ENCODE data around the gene SEC16B.

The SEC16B gene

DNA sequence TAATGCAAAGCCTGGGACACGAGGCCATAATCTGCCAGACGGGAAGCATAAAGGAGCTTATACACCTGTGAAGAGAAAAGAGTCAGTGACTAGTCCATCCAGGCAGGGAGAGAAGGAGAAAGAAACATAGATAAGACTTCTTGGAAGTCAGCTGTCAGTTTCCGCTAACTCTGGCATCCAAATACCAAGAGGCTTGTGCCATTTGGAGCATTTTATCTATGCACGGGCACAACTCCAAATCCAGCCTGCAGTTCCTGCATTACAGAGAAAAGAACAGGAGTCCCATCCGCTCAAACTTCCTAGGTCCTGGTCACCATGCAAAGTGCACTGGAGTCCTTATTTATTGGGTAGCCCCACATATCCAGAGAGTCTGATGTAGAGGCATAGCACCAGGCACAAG is 27.9 kb downstream of the SEC16B start:
- no peak for DNase-seq

DNA sequence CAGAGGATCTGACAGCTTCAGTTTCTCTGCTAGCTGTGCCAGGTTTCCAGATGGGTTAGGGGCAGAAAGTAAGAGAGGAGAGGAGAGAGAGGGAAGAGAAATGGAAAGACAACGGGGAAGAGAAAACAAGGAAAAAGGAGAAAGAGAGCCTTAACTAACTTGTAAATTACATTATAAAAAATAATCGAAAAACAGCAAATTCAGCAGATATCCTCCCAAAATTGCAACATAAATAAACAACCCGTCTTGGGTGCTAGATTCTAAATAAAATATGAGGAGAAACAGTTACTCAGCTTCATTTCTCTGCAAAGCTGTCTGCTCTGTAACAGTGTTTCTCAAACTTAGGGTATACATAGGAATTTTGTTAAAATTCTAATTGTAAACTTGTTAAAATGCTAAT is 29.2 kb downstream of the SEC16B start:
- no peak for DNase-seq

DNA sequence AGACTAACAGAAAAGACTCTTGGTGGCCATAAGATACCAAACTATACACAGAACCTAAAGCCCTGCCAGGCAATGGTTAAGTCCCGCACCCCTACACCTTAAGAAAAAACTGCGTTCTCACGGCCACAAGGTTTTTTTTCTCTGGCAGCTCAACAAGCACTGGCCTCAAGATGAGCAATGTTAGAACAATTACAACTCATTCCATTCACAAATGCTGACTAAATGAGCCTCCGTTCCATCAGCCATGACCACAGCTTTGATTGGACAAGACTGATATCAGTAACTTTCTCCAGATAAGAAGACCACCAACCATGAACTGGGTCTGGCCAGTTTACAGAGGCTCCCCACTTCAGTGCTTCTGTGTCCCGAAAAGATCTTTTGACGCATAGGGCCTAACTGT is 31.9 kb downstream of the SEC16B start:
- no peak for DNase-seq

DNA sequence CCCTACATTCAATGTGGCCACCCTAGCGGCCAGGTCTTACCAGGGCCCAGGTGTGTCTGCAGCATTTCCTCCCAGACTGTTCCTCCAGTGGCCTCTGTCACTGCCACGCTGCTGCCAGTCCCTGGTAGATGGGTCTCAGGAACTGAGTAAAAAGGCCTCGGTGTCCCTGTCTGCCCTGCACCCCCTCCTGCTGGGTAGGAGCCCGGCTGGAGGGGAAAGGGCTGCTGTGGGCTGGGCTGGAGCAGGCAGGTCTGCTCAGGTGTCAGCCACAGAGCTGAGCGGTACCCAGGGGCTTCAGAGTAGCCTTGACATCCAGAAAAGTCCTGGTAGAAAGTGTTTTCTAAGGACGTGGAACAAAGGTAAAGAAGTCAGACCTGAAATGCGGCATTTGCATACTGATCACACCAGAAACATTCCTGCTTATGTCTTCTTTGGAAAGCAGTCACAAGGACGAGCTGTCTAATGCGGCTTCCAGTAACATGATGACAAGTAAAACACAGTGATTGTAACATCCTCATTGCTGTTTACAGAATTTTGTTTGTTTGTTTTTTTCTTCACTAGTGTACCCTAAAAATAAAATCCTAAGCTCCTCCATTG is 32.6 kb downstream of the SEC16B start:
- no peak for DNase-seq

DNA sequence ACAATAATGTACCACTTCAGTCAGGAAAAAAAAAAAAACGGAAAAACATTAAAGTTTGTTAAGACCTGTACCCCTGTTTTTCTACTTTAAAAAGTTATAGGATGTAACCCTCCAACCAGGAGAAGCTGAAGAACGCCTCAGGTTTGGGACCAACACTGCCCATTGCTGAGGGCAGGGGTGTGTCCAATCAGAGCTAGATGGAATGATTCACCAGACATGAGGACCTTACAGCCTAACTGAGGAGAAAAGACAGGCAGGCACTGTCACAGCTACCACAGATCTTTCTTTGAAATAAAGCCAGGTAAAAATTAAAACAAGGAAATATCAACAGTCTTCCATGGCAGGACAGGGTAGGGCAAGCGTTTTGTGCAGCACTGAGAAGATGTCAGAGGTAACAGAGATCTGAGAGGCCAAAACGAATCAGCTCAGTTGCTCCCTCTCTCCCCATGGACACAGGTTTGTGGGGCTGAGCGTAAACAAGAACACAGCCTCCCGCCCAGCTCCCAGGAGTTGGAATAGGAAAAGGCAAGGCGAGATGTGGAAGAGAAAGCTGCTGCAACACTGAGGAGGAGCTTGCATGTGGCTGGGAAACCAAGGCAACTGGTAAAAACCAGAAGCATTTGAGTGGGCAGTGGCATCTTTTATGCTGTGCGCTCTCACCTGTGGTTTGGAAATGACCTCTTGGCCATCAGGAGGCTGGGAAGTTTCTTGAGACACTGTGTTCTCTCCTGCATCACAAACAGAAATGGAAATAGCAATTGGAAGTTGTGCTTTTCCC is 34.0 kb downstream of the SEC16B start:
- no peak for DNase-seq

DNA sequence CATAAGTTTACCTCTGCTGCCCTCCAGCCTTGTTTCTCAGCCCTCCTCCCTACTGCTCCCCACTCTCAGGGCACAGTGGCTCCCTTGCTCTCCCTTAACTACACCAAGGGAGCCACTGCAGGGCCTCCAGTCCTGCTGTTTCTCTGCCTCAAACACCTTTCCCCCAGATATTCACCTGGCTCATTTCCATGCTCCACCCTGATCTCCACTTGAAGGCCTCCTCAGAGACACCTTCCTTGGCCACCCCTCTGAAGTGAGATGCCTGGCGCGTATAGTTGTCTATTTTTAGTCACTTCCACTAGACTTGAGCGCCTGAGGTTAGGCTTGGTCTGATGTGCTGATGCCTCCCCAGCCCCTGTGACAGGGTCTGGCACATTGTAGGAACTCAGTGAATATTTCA is 34.9 kb downstream of the SEC16B start:
- DNase-seq = no peak

DNA sequence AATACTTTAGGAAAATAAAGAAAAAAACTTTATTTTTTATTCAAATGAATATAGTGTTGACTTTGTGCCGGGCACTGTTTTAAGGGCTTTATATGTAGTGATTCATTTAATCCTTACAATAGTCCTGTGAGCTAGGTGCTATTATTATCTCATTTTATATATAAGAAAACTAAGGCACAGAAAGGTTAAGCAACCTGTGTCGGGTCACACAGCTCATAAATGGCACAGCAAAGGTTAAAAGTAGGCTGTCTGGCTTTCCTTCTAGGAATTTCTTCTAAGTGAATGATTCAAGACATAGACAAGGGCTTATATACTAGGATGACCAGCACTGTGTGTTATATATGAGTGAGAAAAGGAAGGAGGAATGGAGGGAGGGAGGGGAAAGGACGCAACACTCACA is 35.4 kb downstream of the SEC16B start:
- no peak for DNase-seq

DNA sequence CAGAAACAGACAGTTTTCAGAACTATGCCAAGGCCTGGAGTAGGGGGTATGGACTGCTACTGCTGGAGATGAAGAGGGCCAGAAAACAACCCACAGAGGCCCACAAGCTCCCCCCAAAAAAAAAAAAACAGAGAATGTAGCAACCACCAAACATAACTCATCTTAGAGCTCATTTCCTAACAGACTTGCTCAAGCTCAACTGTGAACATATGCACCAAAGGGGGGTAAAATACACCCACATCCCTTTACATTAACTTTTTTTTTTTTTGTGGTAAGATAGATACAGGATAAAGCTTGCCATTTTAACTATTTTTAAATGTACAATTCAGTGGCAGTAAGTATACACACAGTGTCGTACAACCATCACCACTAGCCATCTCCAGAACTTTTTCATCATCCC is 36.0 kb downstream of the SEC16B start:
- DNase-seq = no peak

DNA sequence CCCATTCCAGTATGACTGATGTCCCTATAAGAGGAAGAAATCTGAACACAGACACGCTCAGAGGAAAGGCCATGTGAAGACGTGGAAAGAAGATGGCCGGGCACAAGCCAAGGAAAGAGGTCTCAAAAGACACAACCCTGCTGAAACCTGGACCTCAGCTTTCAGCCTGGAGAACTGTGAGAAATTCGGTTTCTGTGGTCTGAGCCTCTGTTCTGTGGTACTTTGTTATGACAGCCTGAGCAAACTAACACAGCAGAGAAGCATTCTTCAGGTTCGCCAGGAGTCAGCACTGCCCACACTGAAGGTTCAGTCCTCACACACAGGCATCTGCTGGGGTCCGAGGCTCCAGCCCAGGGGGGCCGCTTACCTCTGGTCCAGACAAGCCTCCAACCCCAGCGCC is 37.7 kb downstream of the SEC16B start:
- DNase-seq = no peak

DNA sequence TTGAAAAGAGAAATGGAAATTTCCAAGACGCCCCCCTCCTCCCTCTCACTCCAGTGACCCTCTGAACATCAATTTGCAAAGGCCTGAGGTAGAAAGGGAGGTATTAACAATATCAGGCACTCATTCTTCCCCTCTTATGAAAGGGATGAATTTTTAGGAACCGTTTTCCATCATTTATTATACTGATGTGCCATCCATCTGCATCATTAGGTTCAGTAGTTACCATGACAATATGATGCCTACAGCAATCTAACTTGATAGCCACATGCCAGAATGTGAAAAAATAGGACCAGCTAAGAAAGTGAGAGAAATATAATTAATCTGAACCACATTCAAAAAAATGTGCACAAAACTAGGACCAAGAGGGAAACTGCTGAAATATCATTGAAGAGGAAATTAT is 40.9 kb downstream of the SEC16B start:
- no peak for DNase-seq

DNA sequence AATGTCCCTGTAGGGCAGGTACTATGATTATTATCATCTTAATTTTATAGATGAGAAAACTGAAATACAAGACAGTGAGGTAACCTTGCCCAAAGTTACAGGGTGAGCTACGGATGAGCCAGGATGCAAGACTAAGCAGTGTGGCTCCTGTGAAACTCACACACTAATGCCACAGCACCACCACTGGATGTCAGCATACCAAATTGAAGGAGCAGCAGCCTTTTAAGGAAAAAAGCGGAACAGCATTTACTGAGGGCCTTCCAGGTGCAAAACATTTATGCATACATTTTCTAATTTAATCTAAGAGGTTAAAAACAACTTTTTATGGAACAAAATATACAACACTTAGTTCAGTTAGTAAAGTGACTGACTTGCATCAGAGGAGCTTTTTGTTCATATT is 41.7 kb downstream of the SEC16B start:
- DNase-seq = no peak

DNA sequence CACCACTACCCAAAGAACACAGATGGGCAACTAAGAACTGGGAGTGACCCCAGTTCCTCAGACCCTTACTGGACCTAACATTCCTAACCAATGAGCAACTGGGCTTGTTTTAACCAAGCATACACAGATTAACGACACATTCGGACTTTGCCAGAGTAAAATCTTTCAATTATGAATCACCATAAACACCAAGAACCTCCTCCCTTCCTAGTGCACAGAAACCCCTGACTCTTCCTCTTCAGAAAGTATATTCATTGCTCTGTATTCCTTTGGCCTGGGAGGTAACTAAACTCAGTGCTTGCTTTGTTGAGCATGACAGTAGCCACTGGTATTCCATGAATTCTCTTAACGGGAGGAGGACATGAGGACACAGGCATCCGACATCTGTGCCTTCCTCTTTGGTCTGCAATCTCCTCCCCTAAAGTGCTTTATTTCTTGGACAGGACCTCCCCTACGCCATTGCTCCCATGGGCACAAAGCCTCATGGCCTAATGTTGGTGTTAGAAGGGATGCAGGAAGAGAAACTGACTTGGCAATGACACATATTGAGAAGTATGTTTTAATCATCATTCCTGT is 42.7 kb downstream of the SEC16B start:
- DNase-seq = no peak

DNA sequence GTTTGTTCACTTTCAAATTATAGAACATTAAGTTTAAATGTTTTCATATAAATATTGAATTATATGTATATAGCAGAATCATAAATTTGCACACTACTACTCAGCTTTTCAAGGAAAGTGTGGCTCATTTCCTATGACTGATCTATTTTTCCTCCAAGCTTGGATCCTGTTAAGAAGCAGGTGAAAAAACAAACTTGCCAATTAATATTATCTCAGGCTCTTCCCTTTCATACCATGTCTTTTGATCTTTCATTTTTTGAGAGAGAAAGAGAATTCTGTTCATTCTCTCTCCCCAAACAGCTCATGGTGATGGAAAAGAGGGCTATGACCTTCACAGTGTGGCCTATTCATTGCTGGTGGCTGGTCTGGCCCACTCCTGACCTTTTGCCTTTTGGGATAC is 43.7 kb downstream of the SEC16B start:
- no peak for DNase-seq

DNA sequence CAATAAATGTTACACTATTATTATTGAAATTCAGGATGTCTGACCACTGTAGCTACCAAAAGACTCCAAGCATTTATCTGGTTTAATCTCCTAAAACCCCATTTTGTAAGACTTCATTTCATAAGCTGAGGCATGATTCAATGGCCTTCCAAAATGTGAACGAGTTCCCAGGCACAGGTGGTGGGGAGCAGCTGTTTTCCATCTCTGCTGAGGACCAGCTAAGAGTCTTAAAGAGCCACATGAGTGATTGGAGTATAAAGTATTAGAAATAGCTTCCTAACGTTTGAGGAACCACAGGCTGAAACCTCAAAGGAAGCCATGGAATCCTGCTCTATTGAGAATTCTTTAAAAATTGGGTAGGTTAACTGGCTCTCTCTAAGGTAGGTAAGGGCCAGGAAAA is 44.9 kb downstream of the SEC16B start:
- no peak for DNase-seq

DNA sequence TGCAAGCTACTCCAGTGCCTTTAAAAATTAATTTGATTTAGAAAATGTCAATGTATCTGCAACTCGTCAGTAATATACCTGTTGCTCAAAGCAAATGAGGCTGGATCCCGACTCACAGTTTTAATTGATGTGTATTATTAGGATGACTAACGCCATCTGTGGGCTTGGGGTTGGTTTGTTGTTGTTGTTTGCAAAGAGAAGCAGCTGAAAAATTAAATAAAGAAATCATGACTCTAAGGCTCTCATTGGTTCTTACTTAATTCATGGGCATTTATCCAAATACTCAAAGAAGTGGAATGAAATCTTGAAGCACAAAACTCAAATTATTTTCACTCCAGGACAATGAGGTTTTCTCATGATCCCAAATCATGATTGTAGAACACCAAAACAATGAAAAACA is 46.4 kb downstream of the SEC16B start:
- no peak for DNase-seq

DNA sequence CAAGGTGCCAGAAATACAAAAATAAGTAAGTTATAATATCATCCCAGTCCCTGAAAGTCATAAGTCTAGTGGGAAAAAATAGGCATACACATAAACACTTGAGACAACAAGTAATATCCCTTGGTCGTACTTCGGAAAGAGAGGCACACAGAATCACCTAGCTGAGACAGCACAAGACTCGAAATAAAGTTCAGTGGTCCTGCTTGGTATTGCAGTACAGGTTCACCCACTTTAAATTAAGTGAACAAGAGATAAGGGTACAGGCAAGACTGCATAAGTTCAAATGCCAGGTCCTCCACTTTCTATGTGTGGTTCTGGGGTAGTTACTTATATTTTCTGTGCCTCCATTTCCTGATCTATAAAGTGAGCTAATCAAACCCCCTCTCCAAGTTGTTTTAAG is 47.6 kb downstream of the SEC16B start:
- DNase-seq = no peak

DNA sequence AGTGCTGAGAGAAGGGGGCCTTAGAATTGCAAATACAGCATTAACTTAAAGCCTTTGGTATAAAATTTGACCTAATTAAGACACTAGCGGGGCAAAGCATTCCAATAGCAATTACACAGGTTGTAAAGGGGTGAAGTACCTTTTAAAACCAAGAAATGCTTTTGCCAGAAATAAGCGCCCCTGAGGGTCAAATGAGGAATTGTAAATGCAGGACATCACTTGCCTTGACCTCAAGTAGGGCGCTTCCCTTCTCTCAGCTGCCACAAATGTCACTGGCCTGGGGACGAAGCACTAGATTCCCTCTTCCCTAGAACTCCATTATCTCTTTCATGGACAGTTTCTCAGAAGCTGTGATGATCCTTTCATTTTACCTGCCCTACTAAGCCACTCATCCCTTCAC is 48.3 kb downstream of the SEC16B start:
- no peak for DNase-seq

DNA sequence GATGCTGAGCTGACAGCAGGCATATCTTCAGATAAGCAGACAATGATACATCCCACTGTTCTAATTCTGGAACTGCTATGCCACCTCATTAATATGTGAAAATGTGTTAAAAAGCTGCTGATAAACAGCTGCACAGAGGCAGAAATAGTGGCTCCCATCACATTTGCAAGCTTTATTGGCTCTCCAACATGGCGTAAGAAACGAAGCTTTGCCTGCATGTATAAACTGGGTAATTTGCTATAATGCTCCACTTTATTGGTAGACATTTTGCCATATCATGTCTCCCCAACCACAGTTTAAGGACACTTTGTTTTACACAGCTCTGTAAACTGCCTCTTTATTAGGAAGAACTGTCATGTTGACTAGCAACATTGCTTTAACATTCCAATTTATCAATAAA is 49.8 kb downstream of the SEC16B start:
- no peak for DNase-seq

DNA sequence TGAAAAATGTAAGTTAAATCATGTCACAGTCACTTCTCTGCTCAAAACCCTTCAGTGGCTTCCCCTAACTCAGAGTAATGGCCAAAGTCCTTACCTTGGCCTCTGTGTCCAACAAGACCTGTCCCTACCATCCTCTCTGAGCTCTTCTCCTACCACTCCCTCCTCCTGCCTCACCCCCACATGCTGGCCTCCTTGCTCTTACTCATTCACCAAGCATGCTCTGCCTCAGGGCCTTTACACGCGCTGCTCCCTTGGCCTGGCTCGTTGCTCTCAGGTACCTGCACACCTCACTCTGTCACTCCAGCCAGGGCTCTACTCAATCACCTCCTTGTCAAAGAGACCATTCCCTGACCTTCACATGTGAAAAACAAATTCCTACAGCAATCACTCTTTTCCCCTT is 54.2 kb downstream of the SEC16B start:
- no peak for DNase-seq

DNA sequence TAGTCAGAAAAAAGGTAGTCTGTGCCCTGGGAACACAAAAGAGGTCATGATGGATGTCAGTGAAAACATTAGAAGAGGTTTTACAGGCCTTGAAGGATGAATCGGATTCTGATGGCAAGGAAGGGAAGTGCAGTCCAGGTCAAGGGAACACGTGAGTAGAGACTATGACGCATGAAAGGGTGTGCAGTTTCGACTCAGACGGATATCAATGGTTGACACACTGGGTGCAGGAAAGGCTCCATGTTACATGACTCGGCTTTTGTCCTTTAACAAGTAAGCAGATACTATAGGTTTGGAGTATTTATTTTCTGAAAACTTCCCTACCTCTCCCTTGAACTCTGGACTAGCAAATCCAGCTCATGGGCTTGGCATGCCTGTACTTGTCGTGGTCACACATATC is 55.3 kb downstream of the SEC16B start:
- no peak for DNase-seq

DNA sequence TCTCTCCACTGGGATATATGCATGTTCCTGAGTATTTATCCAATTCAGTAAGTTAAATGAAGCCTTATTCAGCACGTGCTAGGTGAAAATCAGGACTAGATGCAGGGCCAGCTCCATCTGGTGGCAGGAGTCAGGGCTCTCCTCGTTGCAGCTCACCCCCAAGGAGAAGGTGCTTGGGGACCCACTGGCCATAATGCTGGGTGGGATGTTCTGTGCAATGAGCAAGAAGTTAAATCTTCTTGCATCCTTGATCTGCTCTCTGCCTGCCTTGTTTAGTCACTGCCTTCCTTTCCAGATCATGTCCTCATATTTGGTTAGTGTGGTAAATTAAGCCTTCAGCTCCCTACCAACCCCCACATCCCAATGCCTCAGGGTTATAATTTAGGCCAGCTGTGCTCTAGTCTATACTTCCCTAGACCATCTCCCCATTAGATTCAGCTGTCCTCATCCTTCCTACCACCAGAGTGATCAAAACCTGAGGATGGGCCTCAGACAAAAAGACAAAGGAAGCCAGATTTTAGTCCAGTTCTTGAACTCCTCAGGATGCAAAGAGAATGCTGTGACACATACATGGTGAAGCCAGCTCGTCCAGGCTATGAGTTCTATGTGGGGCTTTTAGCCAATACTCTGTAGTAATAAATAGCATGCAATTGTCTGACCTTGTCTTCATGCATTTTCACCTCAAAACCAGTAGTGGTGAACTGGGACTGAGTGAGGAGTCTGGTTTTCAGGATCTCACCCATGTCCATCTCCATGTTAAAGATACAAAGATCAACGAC is 55.9 kb downstream of the SEC16B start:
- no peak for DNase-seq

DNA sequence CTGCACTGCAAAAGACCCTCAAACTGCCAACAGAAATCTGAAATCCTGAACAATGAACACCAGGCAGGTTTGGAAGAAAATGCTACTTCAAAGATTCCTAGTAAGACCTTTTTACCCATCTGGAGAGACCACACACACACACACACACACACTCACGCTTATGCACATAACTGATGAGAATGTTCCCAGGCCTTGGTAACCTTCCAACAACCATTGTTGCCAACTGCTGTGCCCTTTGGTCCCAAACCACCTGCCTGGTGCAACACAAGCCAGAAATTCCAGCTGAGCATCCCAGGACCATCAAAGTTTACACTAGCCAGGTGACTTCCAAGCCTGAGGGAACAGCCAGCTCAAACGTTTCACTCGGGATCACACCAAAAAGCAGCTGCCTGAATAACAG is 56.9 kb downstream of the SEC16B start:
- no peak for DNase-seq

DNA sequence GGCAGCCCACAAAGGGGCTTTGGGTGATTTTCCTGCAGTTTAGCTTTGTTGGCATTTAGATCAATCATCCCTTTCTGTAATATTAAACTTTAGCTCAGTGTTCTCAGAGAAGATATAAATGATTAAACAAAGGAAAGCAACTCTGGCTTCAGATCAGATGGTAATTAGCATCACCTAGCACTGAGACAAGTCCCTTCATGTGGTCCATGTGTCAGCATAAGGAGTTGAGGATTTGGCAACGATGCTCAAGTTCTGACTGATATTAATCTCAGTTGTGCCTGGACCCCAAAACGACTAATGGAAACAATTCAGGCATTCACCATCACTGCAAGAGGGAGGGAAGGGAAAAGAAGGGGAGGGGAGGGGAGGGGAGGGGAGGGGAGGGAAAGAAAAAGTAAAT is 60.4 kb downstream of the SEC16B start:
- no peak for DNase-seq

DNA sequence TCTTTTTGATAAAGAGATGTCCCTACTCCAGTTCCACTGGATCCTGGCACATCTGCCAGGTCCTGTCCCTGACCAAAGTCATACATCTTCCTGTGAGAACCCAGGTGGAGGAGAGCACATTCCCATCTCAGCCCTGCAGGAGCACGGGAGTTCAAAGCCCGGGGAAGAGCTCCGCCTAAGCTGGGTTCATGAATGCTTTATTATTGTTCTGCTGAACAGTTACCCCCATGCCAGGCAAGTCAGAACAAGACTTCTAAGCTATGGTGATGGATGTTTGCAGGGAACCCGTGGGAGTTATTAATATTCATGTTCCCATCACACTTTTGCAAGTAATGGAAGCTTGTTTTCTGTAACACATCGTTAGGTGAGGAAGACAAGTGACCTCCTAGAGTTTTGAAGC is 62.9 kb downstream of the SEC16B start:
- DNase-seq = no peak
